ENCODE data around the gene CAPN14.

CAPN14 gene

DNA sequence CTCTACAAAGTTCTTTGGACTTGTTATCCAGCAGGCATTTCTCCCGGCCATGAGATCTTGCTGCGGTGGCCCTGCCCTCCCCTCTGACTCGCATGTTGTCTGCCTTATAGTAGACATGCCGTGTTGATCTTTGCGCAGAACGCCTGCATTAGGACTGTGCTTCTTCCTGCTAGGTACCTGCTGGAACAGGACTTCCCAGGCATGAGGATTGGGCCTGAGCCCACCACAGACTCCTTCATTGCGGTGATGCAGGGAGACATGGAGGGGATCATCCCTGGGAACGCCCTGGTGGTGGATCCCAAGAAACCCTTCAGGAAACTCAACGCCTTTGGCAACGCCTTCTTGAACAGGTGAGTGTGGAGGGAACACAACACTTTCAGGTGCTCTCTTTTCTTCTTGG is 26.8 kb upstream of the CAPN14 start:
- no peak for DNase-seq (ENCODE audit: low spot score)
- POLR2A ChIA-PET (ENCODE audit: low non-redundant PET): no interaction called here
- CTCF ChIA-PET: no interaction called here
- TF ChIP-seq, protein P1, sequence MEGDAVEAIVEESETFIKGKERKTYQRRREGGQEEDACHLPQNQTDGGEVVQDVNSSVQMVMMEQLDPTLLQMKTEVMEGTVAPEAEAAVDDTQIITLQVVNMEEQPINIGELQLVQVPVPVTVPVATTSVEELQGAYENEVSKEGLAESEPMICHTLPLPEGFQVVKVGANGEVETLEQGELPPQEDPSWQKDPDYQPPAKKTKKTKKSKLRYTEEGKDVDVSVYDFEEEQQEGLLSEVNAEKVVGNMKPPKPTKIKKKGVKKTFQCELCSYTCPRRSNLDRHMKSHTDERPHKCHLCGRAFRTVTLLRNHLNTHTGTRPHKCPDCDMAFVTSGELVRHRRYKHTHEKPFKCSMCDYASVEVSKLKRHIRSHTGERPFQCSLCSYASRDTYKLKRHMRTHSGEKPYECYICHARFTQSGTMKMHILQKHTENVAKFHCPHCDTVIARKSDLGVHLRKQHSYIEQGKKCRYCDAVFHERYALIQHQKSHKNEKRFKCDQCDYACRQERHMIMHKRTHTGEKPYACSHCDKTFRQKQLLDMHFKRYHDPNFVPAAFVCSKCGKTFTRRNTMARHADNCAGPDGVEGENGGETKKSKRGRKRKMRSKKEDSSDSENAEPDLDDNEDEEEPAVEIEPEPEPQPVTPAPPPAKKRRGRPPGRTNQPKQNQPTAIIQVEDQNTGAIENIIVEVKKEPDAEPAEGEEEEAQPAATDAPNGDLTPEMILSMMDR (conservative IDR thresholded peaks at IDR 0.05; ENCODE audit: low read depth): no peak
- no peak overlapping the region for H3K27ac ChIP-seq

DNA sequence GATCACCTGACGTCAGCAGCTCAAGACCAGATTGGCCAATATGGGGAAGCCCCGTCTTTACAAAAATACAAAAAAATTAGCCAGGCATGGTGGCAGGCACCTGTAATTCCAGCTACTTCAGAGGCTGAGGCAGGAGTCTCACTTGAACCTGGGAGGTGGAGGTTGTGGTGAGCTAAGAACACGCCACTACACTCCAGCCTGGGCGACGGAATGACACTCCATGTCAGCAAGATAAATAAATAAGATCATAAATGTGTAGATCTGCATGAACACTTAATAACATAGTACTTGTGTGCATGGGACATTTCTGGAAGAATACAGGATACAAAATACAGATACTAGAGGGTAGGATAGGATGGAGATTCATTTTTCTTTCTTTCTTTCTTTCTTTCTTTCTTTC is 25.7 kb upstream of the CAPN14 start:
- TF ChIP-seq, protein P1 (conservative IDR thresholded peaks at IDR 0.05; ENCODE audit: low read depth): no peak
- CTCF ChIA-PET: no interaction called here
- POLR2A ChIA-PET (ENCODE audit: low non-redundant PET): no interaction called here
- H3K27ac ChIP-seq: no peak overlapping the region
- DNase-seq (ENCODE audit: low spot score): no peak

DNA sequence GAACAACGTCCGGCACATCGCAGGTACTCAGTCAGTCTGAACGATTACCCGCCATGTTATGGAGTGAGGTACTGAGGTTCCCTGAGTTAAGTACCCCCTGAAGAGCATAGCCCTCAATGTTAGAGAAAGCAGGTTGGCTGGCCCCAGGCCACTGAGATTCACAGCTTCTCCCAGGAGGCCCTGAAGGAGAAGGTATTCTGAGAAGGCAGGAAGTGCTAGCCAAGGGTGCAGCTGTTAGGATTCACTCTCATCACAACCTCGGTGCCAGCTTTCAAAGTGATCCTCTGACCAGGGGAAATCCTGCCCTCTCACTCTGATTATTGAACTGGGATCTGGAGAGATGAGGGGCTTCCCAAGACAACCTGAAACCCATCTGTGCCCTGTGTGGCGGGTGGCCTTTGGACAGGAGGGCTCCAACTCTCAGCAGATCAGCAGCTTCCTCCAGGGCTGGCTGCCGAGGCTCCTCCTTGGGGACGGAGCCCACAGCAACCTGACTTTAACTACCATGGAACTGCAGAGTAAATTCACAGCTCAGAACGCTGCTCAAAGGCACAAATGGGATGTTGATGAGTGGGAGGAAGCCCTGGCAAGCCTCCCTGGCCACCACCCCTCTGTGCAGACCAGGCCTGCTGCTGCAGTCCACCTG is 24.4 kb upstream of the CAPN14 start:
- POLR2A ChIA-PET (ENCODE audit: low non-redundant PET): no interaction called here
- DNase-seq (ENCODE audit: low spot score): no peak
- no peak overlapping the region for H3K27ac ChIP-seq
- TF ChIP-seq, protein P1 (conservative IDR thresholded peaks at IDR 0.05; ENCODE audit: low read depth): no peak
- CTCF ChIA-PET: interaction anchor here (0.6 kb wide), 1 partner anchor 1028 kb away, joined by 3 read pairs; no protein-coding TSS in a partner anchor

DNA sequence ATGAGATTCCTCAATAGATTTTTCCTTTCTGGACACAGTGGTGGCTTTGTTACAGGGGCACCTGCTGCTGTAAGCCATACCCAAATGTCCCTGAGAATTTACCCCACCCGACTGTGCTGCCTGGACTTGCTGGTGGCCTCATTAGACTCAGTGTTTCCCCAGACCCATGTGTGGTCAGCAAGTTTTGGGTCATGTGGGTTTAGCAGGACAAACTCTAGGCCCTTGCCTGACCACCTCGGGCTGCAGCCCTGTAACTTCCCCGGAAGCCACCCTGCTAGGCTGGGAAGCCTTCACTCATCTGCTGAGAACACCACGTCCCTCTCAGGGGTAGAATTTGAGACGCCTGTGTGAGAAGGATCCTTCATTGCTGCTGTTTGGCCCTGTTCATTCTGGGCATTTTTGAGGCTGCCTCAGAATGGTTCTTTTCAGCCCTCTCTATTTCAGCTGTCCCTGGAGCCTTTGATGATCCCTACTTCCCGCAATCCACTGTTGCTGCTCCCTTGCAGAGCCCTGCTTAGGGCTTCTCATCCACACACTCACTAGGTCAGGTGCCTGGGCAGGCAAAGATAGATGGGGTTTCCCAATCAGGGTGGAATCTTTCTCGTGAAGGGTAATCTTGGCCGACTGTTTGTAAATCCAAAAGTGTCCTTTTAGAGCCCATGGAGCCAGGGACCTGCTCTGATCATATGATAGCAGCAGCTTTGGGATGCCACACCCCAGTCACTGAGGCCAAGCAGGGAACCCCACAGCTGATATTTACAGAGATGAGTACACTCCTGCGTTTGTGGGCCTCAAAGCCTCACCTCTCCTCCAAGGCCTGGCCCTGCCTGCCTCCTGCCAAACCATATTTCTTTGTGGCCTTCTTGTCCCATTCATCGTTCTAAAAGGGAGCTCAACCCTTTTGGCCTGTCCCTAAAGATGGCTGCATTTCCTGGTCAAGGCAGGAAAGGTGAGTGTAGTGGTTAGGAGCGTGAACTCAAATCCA is 23.4 kb upstream of the CAPN14 start:
- CTCF ChIA-PET: interaction anchor here (0.6 kb wide), 1 partner anchor 883 kb away, joined by 3 read pairs; no protein-coding TSS in a partner anchor
- POLR2A ChIA-PET (ENCODE audit: low non-redundant PET): no interaction called here
- H3K27ac ChIP-seq: no peak overlapping the region
- TF ChIP-seq, protein P1 (conservative IDR thresholded peaks at IDR 0.05; ENCODE audit: low read depth): no peak
- no peak for DNase-seq (ENCODE audit: low spot score)

DNA sequence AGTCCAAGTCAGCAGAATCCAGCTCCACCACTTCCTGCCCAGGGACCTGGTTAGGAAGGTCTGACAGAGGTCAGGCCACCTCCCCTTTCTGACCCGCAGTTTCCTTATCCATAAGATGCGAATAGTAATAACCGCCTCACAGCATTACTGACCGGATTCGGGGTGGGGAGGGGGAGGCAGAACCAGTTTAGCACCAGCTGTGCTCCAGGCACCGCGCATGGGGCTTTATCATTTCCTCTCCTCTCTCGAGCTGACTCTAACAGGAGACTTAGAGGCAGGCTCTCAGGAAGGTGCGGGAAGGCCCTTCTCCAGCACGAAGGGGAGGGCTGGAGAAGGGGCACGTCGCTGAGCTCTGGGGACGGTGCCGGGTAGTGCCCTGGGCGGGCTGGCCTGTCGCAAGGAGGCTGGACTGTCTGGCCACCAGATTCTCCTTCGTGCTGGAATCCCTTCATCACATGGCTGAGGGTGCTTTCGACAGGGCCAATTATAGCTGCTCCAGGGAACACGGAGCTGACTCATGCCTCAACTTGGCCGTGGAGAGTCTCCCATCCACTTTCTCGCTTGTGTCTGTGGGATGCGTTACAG is 22.4 kb upstream of the CAPN14 start:
- TF ChIP-seq, protein P1 (conservative IDR thresholded peaks at IDR 0.05; ENCODE audit: low read depth): no peak
- no peak for DNase-seq (ENCODE audit: low spot score)
- H3K27ac ChIP-seq: no peak overlapping the region
- ChIA-PET POLR2A (ENCODE audit: low non-redundant PET) (no interaction called here), CTCF (no interaction called here)

DNA sequence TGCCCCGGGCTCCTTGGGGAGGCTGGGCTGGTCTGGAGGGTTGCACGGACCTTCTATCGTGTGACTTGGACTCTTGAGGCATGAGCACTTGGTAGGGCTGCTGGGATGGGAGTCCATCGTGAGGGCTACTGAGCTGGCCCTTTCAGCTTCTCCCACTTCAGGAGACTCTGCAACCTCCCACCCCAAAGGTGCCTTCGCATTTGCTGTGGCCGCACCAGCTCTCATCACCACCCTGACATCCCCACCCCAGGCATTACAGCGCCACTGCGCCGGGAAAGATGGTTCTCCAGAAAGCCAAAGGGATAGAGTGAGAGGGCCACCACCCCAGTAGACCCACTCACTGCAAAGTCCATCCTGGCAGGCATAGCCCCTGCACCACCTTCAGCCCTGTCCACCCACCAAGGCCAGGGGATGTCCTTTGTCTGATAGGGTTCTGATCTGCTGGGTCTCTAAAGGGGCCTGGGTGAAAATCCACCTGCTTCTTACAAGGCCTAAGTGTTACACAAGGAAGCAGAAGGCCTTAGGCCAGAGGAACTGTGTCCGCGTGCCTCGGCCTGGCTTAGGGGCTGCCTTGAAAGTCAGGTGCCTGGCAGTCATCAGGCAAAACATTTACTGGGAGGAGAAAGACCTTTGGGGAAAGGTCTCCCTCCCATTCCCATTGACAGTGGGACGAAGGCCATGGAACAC is 21.7 kb upstream of the CAPN14 start:
- no peak for DNase-seq (ENCODE audit: low spot score)
- POLR2A ChIA-PET (ENCODE audit: low non-redundant PET): no interaction called here
- H3K27ac ChIP-seq: no peak overlapping the region
- CTCF ChIA-PET: interaction anchor here (0.6 kb wide), 1 partner anchor 1124 kb away, joined by 4 read pairs; no protein-coding TSS in a partner anchor
- TF ChIP-seq, protein P1 (conservative IDR thresholded peaks at IDR 0.05; ENCODE audit: low read depth): no peak
